SK-N-SH treated with all-trans-retinoic acid at 6 μM for 48 hours (cell line): ENCODE data around the gene PARM1.

Source experiments
- BACH2 ChIP-seq: fragments of 250-450 bp; sonication (Bioruptor Pico); IDR thresholded peaks from 2 replicates; pipeline ENCODE4 v1.9.0; 2021; ENCODE audit warnings: mild to moderate bottlenecking, borderline replicate concordance
- OSR1 ChIP-seq: fragments of 250-450 bp; sonication (Bioruptor Pico); IDR thresholded peaks from 2 replicates; pipeline ENCODE4 v1.8.0; 2022; ENCODE audit warnings: moderate library complexity, mild to moderate bottlenecking, inconsistent platforms
- ZC3H10 ChIP-seq: fragments of 250-450 bp; sonication (Bioruptor Pico); IDR thresholded peaks from 2 replicates; pipeline ENCODE4 v1.5.1; 2021; ENCODE audit warnings: mild to moderate bottlenecking, moderate library complexity
- ZNF565 ChIP-seq: fragments of 450-650 bp; formaldehyde crosslinking; conservative IDR thresholded peaks from 2 replicates; pipeline ENCODE4 v1.5.0; 2020; ENCODE audit warnings: low read depth, mild to moderate bottlenecking, moderate library complexity
- ZNF70 ChIP-seq: fragments of 450-650 bp; formaldehyde crosslinking; IDR thresholded peaks from 2 replicates; pipeline ENCODE4 v1.5.0; 2020; ENCODE audit warnings: mild to moderate bottlenecking, moderate library complexity
- TF ChIP-seq, protein P1 (sequence below): fragments of 250-450 bp; sonication (Bioruptor Pico); IDR thresholded peaks from 2 replicates; pipeline ENCODE4 v1.8.0; 2020; ENCODE audit warnings: mild to moderate bottlenecking, moderate library complexity, borderline replicate concordance

- TF ChIP-seq, protein P1, sequence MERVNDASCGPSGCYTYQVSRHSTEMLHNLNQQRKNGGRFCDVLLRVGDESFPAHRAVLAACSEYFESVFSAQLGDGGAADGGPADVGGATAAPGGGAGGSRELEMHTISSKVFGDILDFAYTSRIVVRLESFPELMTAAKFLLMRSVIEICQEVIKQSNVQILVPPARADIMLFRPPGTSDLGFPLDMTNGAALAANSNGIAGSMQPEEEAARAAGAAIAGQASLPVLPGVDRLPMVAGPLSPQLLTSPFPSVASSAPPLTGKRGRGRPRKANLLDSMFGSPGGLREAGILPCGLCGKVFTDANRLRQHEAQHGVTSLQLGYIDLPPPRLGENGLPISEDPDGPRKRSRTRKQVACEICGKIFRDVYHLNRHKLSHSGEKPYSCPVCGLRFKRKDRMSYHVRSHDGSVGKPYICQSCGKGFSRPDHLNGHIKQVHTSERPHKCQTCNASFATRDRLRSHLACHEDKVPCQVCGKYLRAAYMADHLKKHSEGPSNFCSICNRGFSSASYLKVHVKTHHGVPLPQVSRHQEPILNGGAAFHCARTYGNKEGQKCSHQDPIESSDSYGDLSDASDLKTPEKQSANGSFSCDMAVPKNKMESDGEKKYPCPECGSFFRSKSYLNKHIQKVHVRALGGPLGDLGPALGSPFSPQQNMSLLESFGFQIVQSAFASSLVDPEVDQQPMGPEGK = no peak
- TF ChIP-seq OSR1 (CRISPR knock-in tag) (no peak), ZNF565 (CRISPR knock-in tag) (no peak), ZC3H10 (CRISPR knock-in tag) (no peak), ZNF70 (CRISPR knock-in tag) (no peak), BACH2 (CRISPR knock-in tag) (no peak)
Measured at GRCh38 chr4:74933562-74934015, 673 bp downstream of the PARM1 start.
